GM12892 (cell line): ENCODE measurements around the gene SLC13A3.

Source experiments
- POLR2A ChIP-seq: IDR thresholded peaks from 2 replicates; pipeline ENCODE4 v1.6.1; 2011; ENCODE audit warnings: low read depth, low read length, control low read depth
- POLR2AphosphoS5 ChIP-seq: IDR thresholded peaks from 2 replicates; pipeline ENCODE4 v1.6.1; 2011; ENCODE audit warnings: low read depth, low read length, control low read depth
- TAF1 ChIP-seq: IDR thresholded peaks from 2 replicates; pipeline ENCODE4 v1.6.1; 2011; ENCODE audit warnings: low read depth, mild to moderate bottlenecking, control low read depth, low read length, borderline replicate concordance

DNA sequence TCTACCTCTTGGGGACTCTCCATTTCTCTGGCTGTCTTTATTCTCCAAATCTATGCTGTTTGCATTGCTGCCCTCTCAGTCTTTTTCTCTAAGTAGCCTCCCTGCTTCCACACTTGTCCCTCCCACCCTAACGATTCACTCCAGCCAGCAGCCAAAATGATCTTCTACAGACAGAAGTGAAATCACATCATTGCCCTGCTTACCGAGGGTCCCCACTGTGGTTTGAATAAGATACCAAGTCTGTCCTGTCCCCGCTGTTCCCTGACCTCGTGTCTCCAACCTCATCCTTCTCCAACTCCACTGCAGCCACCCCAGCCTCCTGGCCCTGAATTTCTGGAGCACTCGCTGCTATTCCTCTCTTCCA is 89.3 kb downstream of the SLC13A3 start:
- TF ChIP-seq POLR2A: no peak
- no peak for TF ChIP-seq POLR2AphosphoS5
- no peak for TF ChIP-seq TAF1
